Dedifferentiated amniotic fluid mesenchymal stem cell (primary cell): ENCODE data around the gene IGSF3.

Experiments
- DNase-seq: peaks from one replicate; pipeline ENCODE4 v3.0.0-alpha.2; 2016; ENCODE audit errors: extremely low spot score

The IGSF3 gene

GRCh38 chr1:116557323-116557878 is 110.1 kb downstream of the IGSF3 start:
- no peak for DNase-seq

DNA sequence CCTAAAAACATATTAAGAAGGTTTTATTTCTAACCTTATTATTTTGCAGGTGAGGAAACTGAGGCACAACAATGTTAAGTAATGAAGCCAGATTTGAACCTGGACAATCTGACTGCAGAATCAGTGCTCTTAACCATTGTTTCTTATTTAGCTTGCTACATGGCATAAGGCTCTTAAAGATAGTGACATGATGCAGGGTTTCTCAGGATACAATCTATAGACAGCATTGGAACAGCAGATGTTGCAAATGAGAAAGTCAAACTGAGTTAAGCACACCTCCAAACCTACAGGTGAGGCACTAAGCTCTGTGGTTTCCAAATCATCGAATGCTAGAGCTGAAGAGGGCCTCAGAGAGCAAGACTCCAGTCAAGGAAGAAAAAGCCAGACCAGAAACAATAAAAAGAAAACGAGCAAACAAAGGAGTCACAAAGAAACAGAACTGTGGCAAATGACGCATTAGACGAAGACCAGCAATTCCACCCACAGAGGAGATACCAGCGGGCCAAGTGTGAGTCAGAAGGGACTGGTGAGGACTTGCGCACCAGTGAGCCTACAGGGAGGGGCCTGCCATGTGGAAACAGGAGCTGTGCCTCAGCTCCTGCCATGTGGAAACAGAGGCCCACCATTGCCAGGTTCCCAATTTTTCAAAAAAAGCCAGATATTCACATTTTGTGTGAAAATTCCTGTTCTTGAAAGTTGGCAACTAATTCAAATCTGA is 111.1 kb downstream of the IGSF3 start:
- no peak for DNase-seq

- DNase-seq, result no peak
Measured at GRCh38 chr1:116554924-116555323, 112.6 kb downstream of the IGSF3 start.

DNA sequence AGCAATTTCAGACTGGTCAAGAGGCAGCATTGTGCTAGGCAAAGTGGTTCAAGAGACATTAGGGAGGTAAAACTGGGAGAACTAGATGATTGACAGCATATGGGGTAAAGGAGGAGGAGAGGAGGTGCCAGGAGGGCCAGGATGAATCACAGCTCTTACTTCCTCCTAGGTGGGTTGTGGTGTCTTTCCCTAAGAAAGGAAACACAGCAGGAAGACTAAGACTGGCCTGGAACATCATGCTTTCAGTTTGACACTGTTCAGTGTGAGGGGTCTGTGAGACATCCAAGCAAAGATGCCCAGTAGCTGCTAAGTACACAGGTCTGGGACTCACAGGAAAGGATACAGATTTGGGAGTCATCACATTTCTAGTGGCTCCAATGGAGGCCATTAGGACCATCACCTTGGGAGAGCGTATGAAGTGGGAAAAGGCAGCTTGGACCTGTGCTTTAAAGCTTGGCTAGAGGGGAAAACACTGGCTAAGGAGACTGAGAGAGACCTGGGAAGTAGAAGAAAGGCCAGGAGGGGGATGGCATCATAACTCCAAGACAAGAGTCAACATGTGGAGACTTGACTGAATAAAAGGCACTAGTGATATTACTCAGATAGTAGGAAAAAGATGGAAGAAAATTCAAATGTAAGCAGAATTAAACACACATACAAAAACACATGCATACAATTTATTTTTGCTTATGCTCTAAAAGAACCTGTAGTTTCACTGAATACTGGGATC is 114.0 kb downstream of the IGSF3 start:
- no peak for DNase-seq

- no peak for DNase-seq
Measured at GRCh38 chr1:116546354-116546977, 121.1 kb downstream of the IGSF3 start.

DNA sequence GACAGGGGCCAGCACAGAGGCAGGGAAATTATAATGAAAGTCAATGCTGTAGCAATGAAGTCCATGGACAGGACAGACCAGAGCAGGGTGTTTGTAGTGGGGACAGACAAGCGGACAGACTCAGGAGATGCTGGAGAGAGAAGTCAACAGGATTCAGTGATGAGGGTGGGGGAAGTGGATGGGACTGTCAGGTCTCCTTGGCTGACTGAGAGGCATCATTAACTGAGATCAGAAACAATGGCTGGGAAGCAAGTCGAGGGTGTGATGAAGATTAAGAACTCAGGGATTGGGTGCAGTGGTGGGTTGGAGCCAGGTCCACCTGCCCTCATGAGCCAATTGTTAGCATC is 122.2 kb downstream of the IGSF3 start:
- no peak for DNase-seq

- no peak for DNase-seq
Measured at GRCh38 chr1:116544588-116545358, 122.8 kb downstream of the IGSF3 start.

- DNase-seq, result no peak
Measured at GRCh38 chr1:116540088-116540487, 127.4 kb downstream of the IGSF3 start.

- no peak for DNase-seq
Measured at GRCh38 chr1:116538544-116538943, 129.0 kb downstream of the IGSF3 start.

DNA sequence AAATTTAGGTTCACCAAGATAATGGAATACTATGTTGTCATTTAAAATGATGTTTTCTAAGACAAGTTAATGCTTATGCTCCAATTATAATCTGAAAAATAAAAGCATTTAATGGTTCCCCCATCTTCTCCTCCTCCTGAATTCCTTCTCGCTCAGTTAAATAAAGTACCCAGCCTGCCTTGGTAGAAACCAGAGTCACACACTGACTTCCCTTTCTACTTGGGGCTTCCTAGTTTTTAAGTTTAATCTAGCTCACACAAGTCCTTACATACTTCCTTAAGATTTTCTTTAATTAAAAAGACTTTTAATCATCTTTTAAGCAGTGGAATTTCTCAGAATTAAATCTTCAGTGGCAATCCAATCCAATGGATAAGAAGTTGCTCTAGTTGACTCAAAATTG is 129.6 kb downstream of the IGSF3 start:
- no peak for DNase-seq

- DNase-seq, result no peak
Measured at GRCh38 chr1:116537040-116537831, 130.3 kb downstream of the IGSF3 start.

- DNase-seq, result no peak
Measured at GRCh38 chr1:116534014-116534739, 133.4 kb downstream of the IGSF3 start.

DNA sequence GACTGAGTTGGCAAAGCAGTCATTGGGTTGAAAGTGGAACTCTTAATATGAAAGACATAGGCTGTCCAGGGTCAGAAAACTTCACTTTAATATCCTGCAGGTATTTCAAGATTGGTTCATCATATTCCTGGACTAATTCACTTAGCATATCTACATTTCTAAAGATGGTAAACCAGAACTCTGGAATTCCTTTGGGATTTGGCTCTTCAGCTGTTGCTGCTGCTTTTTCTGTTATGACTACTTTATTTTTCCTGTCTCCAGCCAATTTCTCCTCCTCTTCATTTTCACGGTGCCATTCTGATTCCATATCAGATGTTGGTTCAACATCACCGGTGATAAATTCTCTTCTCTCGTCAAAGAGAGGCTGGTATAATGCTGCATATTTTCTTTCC is 134.1 kb downstream of the IGSF3 start:
- DNase-seq, result no peak

GRCh38 chr1:116532671-116533428 is 134.7 kb downstream of the IGSF3 start:
- DNase-seq, result no peak

GRCh38 chr1:116531917-116532316 is 135.6 kb downstream of the IGSF3 start:
- no peak for DNase-seq

DNA sequence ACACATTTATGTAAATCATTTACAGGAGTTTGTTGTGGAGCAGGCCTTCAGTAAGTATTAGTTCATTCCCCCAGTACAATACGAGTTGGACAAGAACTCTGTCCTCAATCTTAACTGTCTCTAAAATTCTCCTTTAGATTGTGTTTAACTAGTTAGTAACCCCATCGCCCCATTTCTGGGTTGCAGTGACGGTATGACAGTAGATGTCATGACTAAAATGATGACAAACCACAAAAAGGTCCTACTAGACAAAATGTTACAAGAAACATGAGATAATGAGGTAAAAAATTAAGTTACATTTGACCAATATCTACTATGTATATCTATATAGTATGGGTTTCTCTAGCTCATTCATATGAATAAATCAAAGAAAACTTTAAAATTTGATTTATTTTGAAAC is 137.9 kb downstream of the IGSF3 start:
- no peak for DNase-seq

- no peak for DNase-seq
Measured at GRCh38 chr1:116529199-116529631, 138.3 kb downstream of the IGSF3 start.

GRCh38 chr1:116528329-116529083 is 139.0 kb downstream of the IGSF3 start:
- no peak for DNase-seq

GRCh38 chr1:116525440-116525839 is 142.1 kb downstream of the IGSF3 start:
- DNase-seq, result no peak
